ENCODE results near the gene SP110.

- TF ChIP-seq CTCF (conservative IDR thresholded peaks at IDR 0.05; ENCODE audit: low read depth, low read length), result no peak
- TF ChIP-seq EZH2phosphoT487 (IDR thresholded peaks at IDR 0.05; ENCODE audit: borderline replicate concordance, low read length), result no peak
- no peak for TF ChIP-seq EZH2 (IDR thresholded peaks at IDR 0.05; ENCODE audit: low read length, unreplicated experiment)
Measured at GRCh38 chr2:230256733-230257332, 37.0 kb upstream of the SP110 start.

Measured in PC-3 (cell line).